Endodermal cell (in vitro differentiated cells): ENCODE measurements around the gene MYCN. TPM values are rescaled to one million over a fixed set of nuclear protein-coding genes. Genes with fewer than 3 reads are reported as not detected.

Experiments
- DNase-seq: peaks from one replicate; pipeline ENCODE4 v3.0.0-alpha.2; 2017
- H3K27ac ChIP-seq: 2 replicates; pipeline ENCODE4 v1.5.1; 2013; ENCODE audit warnings: mild to moderate bottlenecking, low read depth, low read length, moderate library complexity
- H3K27me3 ChIP-seq: 2 replicates; pipeline ENCODE4 v1.6.1; 2013; ENCODE audit warnings: mild to moderate bottlenecking, low read length, moderate library complexity; ENCODE audit not compliant: insufficient read depth, control insufficient read depth, poor library complexity, severe bottlenecking
- H3K36me3 ChIP-seq: 2 replicates; pipeline ENCODE4 v1.7.0; 2013; ENCODE audit warnings: mild to moderate bottlenecking, low read length, moderate library complexity; ENCODE audit not compliant: control insufficient read depth, insufficient read depth
- H3K4me1 ChIP-seq: one replicate; pipeline ENCODE4 v1.7.0; 2013; ENCODE audit warnings: low read length; ENCODE audit not compliant: control insufficient read depth, insufficient read depth
- H3K4me3 ChIP-seq: 2 replicates; pipeline ENCODE4 v1.5.1; 2013; ENCODE audit warnings: mild to moderate bottlenecking, low read length, moderate library complexity
- H3K9ac ChIP-seq: 2 replicates; pipeline ENCODE4 v1.6.1; 2013; ENCODE audit warnings: mild to moderate bottlenecking, low read length, moderate library complexity; ENCODE audit not compliant: poor library complexity, severe bottlenecking; ENCODE audit errors: extremely low read depth
- H3K9me3 ChIP-seq: 2 replicates; pipeline ENCODE4 v1.6.1; 2013; ENCODE audit warnings: mild to moderate bottlenecking, low read length, moderate library complexity; ENCODE audit not compliant: control insufficient read depth
- H3K27ac Mint-ChIP-seq: 2 replicates; pipeline ENCODE4 v1.8.0; 2020; ENCODE audit warnings: mixed read lengths
- H3K27me3 Mint-ChIP-seq: 2 replicates; pipeline ENCODE4 v1.8.0; 2021; ENCODE audit warnings: mild to moderate bottlenecking, mixed read lengths; ENCODE audit not compliant: insufficient read depth
- H3K36me3 Mint-ChIP-seq: 2 replicates; pipeline ENCODE4 v1.8.0; 2020; ENCODE audit warnings: low read depth, mixed read lengths
- H3K4me1 Mint-ChIP-seq: 2 replicates; pipeline ENCODE4 v1.8.0; 2020; ENCODE audit warnings: mixed read lengths
- H3K4me3 Mint-ChIP-seq: 2 replicates; pipeline ENCODE4 v1.8.0; 2020; ENCODE audit warnings: mild to moderate bottlenecking, moderate library complexity, mixed read lengths
- H3K9me3 Mint-ChIP-seq: 2 replicates; pipeline ENCODE4 v1.8.0; 2020; ENCODE audit warnings: mild to moderate bottlenecking, mixed read lengths
- CTCF ChIP-seq: fragments of 200-600 bp; sonication (generic); conservative IDR thresholded peaks from 2 replicates; pipeline ENCODE4 v1.5.0; 2021; ENCODE audit warnings: antibody characterized with exemption, mild to moderate bottlenecking
- WGBS, 2 experiments: methylation state at CpG; one replicate each; pipeline versions ENCODE4 v1.1.5 to v1.1.7; 2013; ENCODE audit warnings: missing lambda C conversion rate in 2 of 2, mixed read lengths in 1 of 2; ENCODE audit not compliant: insufficient coverage in 1 of 2, insufficient read length in 1 of 2; 5-methylcytosine and 5-hydroxymethylcytosine counted together
- total RNA-seq, 2 donors: library from RNA; stranded (reverse); fragmentation: NEBNext Ultra II Directional in 1 of 2; extraction: Animal tissue kit (Norgen Biotek cat#: 25700) in 1 of 2; gene quantifications; 2 replicates in 1 of 2; 3 replicates in 1 of 2; pipeline ENCODE4 v1.2.1, GENCODE V29; 2021

The MYCN gene
- total RNA-seq, 2 donors from 2014 or later = 36.8 to 52.3 TPM

- no peak overlapping the region for H3K27ac Mint-ChIP-seq
These were observed 48.0 kb upstream of the MYCN start for GRCh38 chr2:15892151-15892880.

GRCh38 chr2:15893085-15893484, 47.3 kb upstream of the MYCN start:
- Mint-ChIP-seq H3K27me3 (no peaks in the 10 kb centered on the region), H3K4me1 (peaks cover 19% of the 10 kb centered on the region), H3K9me3 (peaks cover 6% of the 10 kb centered on the region), H3K36me3 (no peaks in the 10 kb centered on the region), H3K4me3 (no peak overlapping the region), H3K27ac (no peak overlapping the region)
- no peak for TF ChIP-seq CTCF
- H3K27ac ChIP-seq = no peak overlapping the region
- H3K9me3 ChIP-seq = peaks cover 7% of the 10 kb centered on the region
- no peak overlapping the region for H3K4me3 ChIP-seq
- no peaks in the 10 kb centered on the region for H3K36me3 ChIP-seq
- DNase-seq = no peak
- no peak overlapping the region for H3K9ac ChIP-seq
- peaks cover 5% of the 10 kb centered on the region for H3K4me1 ChIP-seq
- no peaks in the 10 kb centered on the region for H3K27me3 ChIP-seq

More at GRCh38 chr2:15892151-15892880, 48.0 kb upstream of the MYCN start:
- TF ChIP-seq CTCF = no peak
- peaks cover 19% of the 10 kb centered on the region for H3K4me1 Mint-ChIP-seq
- Histone ChIP-seq H3K36me3 (no peaks in the 10 kb centered on the region), H3K27me3 (no peaks in the 10 kb centered on the region), H3K27ac (no peak overlapping the region), H3K4me3 (no peak overlapping the region), H3K4me1 (peaks cover 5% of the 10 kb centered on the region), H3K9ac (no peak overlapping the region), H3K9me3 (no peaks in the 10 kb centered on the region)
- H3K27me3 Mint-ChIP-seq = no peaks in the 10 kb centered on the region
- 78 to 87% methylated on average over 3 to 8 of the region's 8 CpGs for WGBS, 2 experiments
- no peak for DNase-seq
- H3K4me3 Mint-ChIP-seq = no peak overlapping the region
- H3K9me3 Mint-ChIP-seq = no peaks in the 10 kb centered on the region
- no peaks in the 10 kb centered on the region for H3K36me3 Mint-ChIP-seq

- Mint-ChIP-seq H3K4me3 (no peak overlapping the region), H3K4me1 (peaks cover 19% of the 10 kb centered on the region), H3K27ac (no peak overlapping the region), H3K27me3 (no peaks in the 10 kb centered on the region), H3K9me3 (peaks cover 10% of the 10 kb centered on the region), H3K36me3 (no peaks in the 10 kb centered on the region)
- peaks cover 8% of the 10 kb centered on the region for H3K9me3 ChIP-seq
- no peaks in the 10 kb centered on the region for H3K27me3 ChIP-seq
- no peak overlapping the region for H3K27ac ChIP-seq
- H3K36me3 ChIP-seq = no peaks in the 10 kb centered on the region
- H3K9ac ChIP-seq = no peak overlapping the region
- no peak overlapping the region for H3K4me3 ChIP-seq
- 92 to 96% methylated on average over 4 to 7 of the region's 7 CpGs for WGBS, 2 experiments
- peaks cover 5% of the 10 kb centered on the region for H3K4me1 ChIP-seq
- no peak for DNase-seq
- TF ChIP-seq CTCF = no peak
These were observed 46.5 kb upstream of the MYCN start for GRCh38 chr2:15893689-15894480.
